GM23338 (cell line): ENCODE results near the gene MT1A.

ENCODE experiments used
- CREB1 ChIP-seq: fragments of 250-450 bp; sonication (Bioruptor Pico); IDR thresholded peaks from 2 replicates; pipeline ENCODE4 v1.5.0; 2020; ENCODE audit warnings: low read depth, mild to moderate bottlenecking, moderate library complexity
- ETS1 ChIP-seq: IDR thresholded peaks from 2 replicates; pipeline ENCODE4 v1.6.1; 2016; ENCODE audit warnings: antibody characterized with exemption
- EZH2 ChIP-seq: fragments of 200-600 bp; sonication (generic); IDR thresholded peaks from one replicate; pipeline ENCODE4 v1.8.0; 2017; ENCODE audit warnings: antibody characterized with exemption, mild to moderate bottlenecking, low read depth; ENCODE audit not compliant: unreplicated experiment
- EZH2phosphoT487 ChIP-seq: fragments of 200-600 bp; sonication (generic); IDR thresholded peaks from one replicate; pipeline ENCODE4 v1.8.1; 2018; ENCODE audit warnings: antibody characterized with exemption; ENCODE audit not compliant: unreplicated experiment
- JUNB ChIP-seq: IDR thresholded peaks from one replicate; pipeline ENCODE4 v1.6.1; 2016; ENCODE audit warnings: antibody characterized with exemption; ENCODE audit not compliant: unreplicated experiment
- NANOG ChIP-seq: IDR thresholded peaks from 2 replicates; pipeline ENCODE4 v1.6.1; 2016; ENCODE audit warnings: antibody characterized with exemption, borderline replicate concordance
- POLR2AphosphoS5 ChIP-seq: IDR thresholded peaks from 2 replicates; pipeline ENCODE4 v1.6.1; 2016; ENCODE audit warnings: antibody characterized with exemption, low read depth
- REST ChIP-seq: IDR thresholded peaks from one replicate; pipeline ENCODE4 v1.6.1; 2018; ENCODE audit warnings: antibody characterized with exemption; ENCODE audit not compliant: unreplicated experiment
- ZNF114 ChIP-seq: fragments of 250-450 bp; sonication (Bioruptor Pico); IDR thresholded peaks from 2 replicates; pipeline ENCODE4 v1.5.0; 2020; ENCODE audit warnings: mild to moderate bottlenecking, moderate library complexity
- ZNF331 ChIP-seq: fragments of 250-450 bp; sonication (Bioruptor Pico); IDR thresholded peaks from 2 replicates; pipeline ENCODE4 v1.5.0; 2020; ENCODE audit warnings: low read depth, mild to moderate bottlenecking, moderate library complexity
- ZNF462 ChIP-seq: fragments of 250-450 bp; sonication (Bioruptor Pico); IDR thresholded peaks from 2 replicates; pipeline ENCODE4 v1.5.0; 2020; ENCODE audit warnings: mild to moderate bottlenecking, moderate library complexity
- TF ChIP-seq, protein P1 (sequence below), 2 experiments: fragments of 200-600 bp in 1 of 2; sonication (generic) in 1 of 2; conservative IDR thresholded peaks; 2 replicates each; pipeline versions ENCODE4 v1.5.1 to v1.6.1; 2016 to 2017; ENCODE audit warnings: antibody characterized with exemption in 2 of 2, low read depth in 2 of 2, mild to moderate bottlenecking in 2 of 2, moderate library complexity in 1 of 2

DNA sequence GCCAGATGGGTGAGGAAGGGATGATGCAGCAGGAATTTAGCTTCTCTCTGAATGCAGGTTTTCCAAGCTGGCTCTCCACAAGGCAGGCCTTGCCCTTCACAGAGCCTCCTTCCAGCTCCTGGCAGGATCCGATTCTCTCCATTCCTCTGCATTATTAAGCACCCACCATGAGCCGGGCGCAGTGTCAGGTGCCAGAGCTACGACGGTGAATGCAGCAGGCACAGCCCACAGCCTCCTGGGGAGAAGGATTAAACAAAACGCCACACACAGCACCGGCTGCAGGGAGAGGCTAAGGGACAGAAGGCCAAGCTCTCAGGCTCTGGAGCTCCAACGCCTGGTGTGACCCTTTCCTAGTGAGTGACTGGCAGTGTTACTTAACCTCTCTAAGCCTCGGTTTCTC lies 37.1 kb upstream of the MT1A start:
- TF ChIP-seq POLR2AphosphoS5 = no peak
- TF ChIP-seq, protein P1, sequence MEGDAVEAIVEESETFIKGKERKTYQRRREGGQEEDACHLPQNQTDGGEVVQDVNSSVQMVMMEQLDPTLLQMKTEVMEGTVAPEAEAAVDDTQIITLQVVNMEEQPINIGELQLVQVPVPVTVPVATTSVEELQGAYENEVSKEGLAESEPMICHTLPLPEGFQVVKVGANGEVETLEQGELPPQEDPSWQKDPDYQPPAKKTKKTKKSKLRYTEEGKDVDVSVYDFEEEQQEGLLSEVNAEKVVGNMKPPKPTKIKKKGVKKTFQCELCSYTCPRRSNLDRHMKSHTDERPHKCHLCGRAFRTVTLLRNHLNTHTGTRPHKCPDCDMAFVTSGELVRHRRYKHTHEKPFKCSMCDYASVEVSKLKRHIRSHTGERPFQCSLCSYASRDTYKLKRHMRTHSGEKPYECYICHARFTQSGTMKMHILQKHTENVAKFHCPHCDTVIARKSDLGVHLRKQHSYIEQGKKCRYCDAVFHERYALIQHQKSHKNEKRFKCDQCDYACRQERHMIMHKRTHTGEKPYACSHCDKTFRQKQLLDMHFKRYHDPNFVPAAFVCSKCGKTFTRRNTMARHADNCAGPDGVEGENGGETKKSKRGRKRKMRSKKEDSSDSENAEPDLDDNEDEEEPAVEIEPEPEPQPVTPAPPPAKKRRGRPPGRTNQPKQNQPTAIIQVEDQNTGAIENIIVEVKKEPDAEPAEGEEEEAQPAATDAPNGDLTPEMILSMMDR (conservative IDR thresholded peaks at IDR 0.05; ENCODE audit: low read depth in 2 of 2) = no peak
- TF ChIP-seq CREB1 (CRISPR knock-in tag) = no peak
- TF ChIP-seq EZH2 = no peak
- TF ChIP-seq EZH2phosphoT487 = no peak
- no peak for TF ChIP-seq ZNF331 (CRISPR knock-in tag)
- TF ChIP-seq REST = no peak
- no peak for TF ChIP-seq JUNB
- no peak for TF ChIP-seq ZNF114 (CRISPR knock-in tag)
- no peak for TF ChIP-seq ETS1
- TF ChIP-seq NANOG = no peak
- TF ChIP-seq ZNF462 = no peak
